DND-41 (cell line): ENCODE data around the gene PYY.

Experiments used
- CTCF ChIP-seq: IDR thresholded peaks from 2 replicates; pipeline ENCODE4 v1.5.1; 2012; ENCODE audit warnings: borderline replicate concordance, low read length, moderate library complexity, mild to moderate bottlenecking; ENCODE audit not compliant: poor library complexity, severe bottlenecking; ENCODE audit errors: extremely low read depth
- EZH2 ChIP-seq: IDR thresholded peaks from 3 replicates; pipeline ENCODE4 v1.6.1; 2012; ENCODE audit warnings: borderline replicate concordance, low read depth, mild to moderate bottlenecking, moderate library complexity, low read length, inconsistent platforms; ENCODE audit not compliant: severe bottlenecking

- TF ChIP-seq EZH2 (no peak), CTCF (no peak)
These were observed 33.1 kb downstream of the PYY start for GRCh38 chr17:43920500-43921095.
